ENCODE data around the gene GANAB. TPM values are rescaled to one million over a fixed set of nuclear protein-coding genes. Genes with fewer than 3 reads are reported as not detected.

The GANAB gene
- total and polyA plus RNA-seq, 2 of the 13 experiments (the other 11 are each of a cell fraction or from before 2014, with no cell fraction given), result 99.5 to 234 TPM

- TF ChIP-seq EHMT2 (IDR thresholded peaks at IDR 0.05; ENCODE audit: borderline replicate concordance, low read depth, low read length), result no peak; the same call in 1 of the 2 replicates
- TF ChIP-seq ZNF780A (CRISPR knock-in tag; IDR thresholded peaks at IDR 0.05), result peak; percentile 19; the same call in 1 of the 2 replicates
- peak; percentile 73; the same call in 1 of the 2 replicates for TF ChIP-seq ZBTB33 (CRISPR knock-in tag; IDR thresholded peaks at IDR 0.05)
- peak; percentile 84 for TF ChIP-seq NFYC (CRISPR knock-in tag; IDR thresholded peaks at IDR 0.05)
- no peak for TF ChIP-seq ZNF570 (CRISPR knock-in tag; IDR thresholded peaks at IDR 0.05; ENCODE audit: borderline replicate concordance)
- TF ChIP-seq KAT7 (CRISPR knock-in tag; IDR thresholded peaks at IDR 0.05; ENCODE audit: borderline replicate concordance), result peak; percentile 89; the same call in 1 of the 2 replicates
- no peak for TF ChIP-seq ZNF337 (CRISPR knock-in tag; IDR thresholded peaks at IDR 0.05; ENCODE audit: borderline replicate concordance, low read depth)
- no peak for TF ChIP-seq ZNF180 (CRISPR knock-in tag; IDR thresholded peaks at IDR 0.05; ENCODE audit: borderline replicate concordance, low read depth)
- 0 out of 2 replicates have a peak, but pooled peaks have one; percentile 20 for TF ChIP-seq SETDB1 (CRISPR knock-in tag; IDR thresholded peaks at IDR 0.05; ENCODE audit: borderline replicate concordance)
- TF ChIP-seq NAIF1 (CRISPR knock-in tag; IDR thresholded peaks at IDR 0.05; ENCODE audit: borderline replicate concordance), result no peak
- peak; percentile 97 for TF ChIP-seq GATAD1 (CRISPR knock-in tag; IDR thresholded peaks at IDR 0.05)
- no peak for TF ChIP-seq ELK4 (CRISPR knock-in tag; IDR thresholded peaks at IDR 0.05; ENCODE audit: borderline replicate concordance)
- TF ChIP-seq ZNF232 (CRISPR knock-in tag; IDR thresholded peaks at IDR 0.05; ENCODE audit: borderline replicate concordance), result no peak; the same call in 1 of the 2 replicates
- no peak; the same call in 1 of the 2 replicates for TF ChIP-seq SAFB2 (CRISPR knock-in tag; IDR thresholded peaks at IDR 0.05; ENCODE audit: borderline replicate concordance, low read depth)
- TF ChIP-seq ZNF224 (CRISPR knock-in tag; IDR thresholded peaks at IDR 0.05), result no peak
- TF ChIP-seq TSC22D2 (CRISPR knock-in tag; IDR thresholded peaks at IDR 0.05; ENCODE audit: borderline replicate concordance), result no peak
- TF ChIP-seq ZNF678 (CRISPR knock-in tag; IDR thresholded peaks at IDR 0.05), result no peak
- peak; percentile 78 for TF ChIP-seq FOXO1 (CRISPR knock-in tag; IDR thresholded peaks at IDR 0.05)
- TF ChIP-seq MED8 (CRISPR knock-in tag; IDR thresholded peaks at IDR 0.05; ENCODE audit: insufficient replicate concordance), result no peak
- TF ChIP-seq PAXIP1 (CRISPR knock-in tag; conservative IDR thresholded peaks at IDR 0.05), result peak; percentile 64
- TF ChIP-seq KDM5A (IDR thresholded peaks at IDR 0.05; ENCODE audit: borderline replicate concordance, low read length), result peak; percentile 96; the same call in 1 of the 2 replicates
- TF ChIP-seq MATR3 (CRISPR knock-in tag; IDR thresholded peaks at IDR 0.05), result no peak
- TF ChIP-seq RBAK (CRISPR knock-in tag; IDR thresholded peaks at IDR 0.05), result 0 out of 2 replicates have a peak, but pooled peaks have one; percentile 20
Measured at GRCh38 chr11:62591448-62592145, 54.8 kb downstream of the GANAB start, which contains the start of gene TUT1 (continued).
